ENCODE measurements around the gene PRKAR1B.

GRCh38 chr7:541661-542060 lies 185.4 kb downstream of the PRKAR1B start:
- TF ChIP-seq SUZ12 (IDR thresholded peaks at IDR 0.05; ENCODE audit: extremely low read depth, insufficient read depth, insufficient read length) (no peak), YY1 (IDR thresholded peaks at IDR 0.05; ENCODE audit: insufficient read depth, insufficient read length) (no peak), ZNF274 (IDR thresholded peaks at IDR 0.05; ENCODE audit: low read depth, low read length) (no peak)

Data from NT2/D1 (cell line).